ENCODE results near the gene VSTM2B. TPM values are rescaled to one million over a fixed set of nuclear protein-coding genes. Genes with fewer than 3 reads are reported as not detected.

Gene VSTM2B
- total RNA-seq, 1 experiment from 2014 or later = not detected

DNA sequence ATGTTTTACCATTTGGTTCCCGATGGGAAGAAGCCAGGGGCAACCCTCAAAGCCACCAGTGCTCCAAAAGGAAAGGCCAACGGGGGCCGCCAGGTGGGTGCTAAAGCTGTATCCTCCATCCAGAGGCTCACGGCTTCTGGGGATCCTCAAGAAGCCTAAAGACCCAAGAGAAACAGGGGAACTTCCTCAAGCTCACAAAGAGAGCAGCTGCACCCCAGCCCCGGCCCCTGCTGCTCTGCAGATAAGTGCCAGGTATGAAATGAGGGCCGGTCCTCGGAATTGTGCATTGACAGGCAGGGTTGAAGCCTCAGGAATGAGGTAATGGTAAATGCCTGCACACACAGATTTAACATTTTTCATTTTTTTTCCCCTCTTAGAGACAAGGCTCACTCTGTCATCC, 72.2 kb downstream of the VSTM2B start:
- intact Hi-C loops (cut with micrococcal nuclease; ENCODE audit: unreplicated experiment) = no loop called here
- CTCF ChIA-PET = no interaction called here
- H3K4me1 ChIP-seq (ENCODE audit: insufficient read depth, low read length, poor library complexity, severe bottlenecking) = no peaks in the 10 kb centered on the region
- no peak overlapping the region for H3K27ac ChIP-seq (ENCODE audit: low read depth, low read length, poor library complexity, severe bottlenecking)
- DNase-seq (ENCODE audit: low spot score) = no peak
- no peak overlapping the region for H3K4me3 ChIP-seq (ENCODE audit: low read depth, low read length, poor library complexity, severe bottlenecking)
- no TSS peak for BruUV-seq (replicated peaks)
- H3K9me3 ChIP-seq (ENCODE audit: low read depth, low read length, poor library complexity, severe bottlenecking) = no peaks in the 10 kb centered on the region
- POLR2A ChIA-PET (ENCODE audit: low non-redundant PET) = no interaction called here
- TF ChIP-seq EZH2 (IDR thresholded peaks at IDR 0.05; ENCODE audit: borderline replicate concordance, low read depth, low read length, poor library complexity, severe bottlenecking) (no peak), CTCF (conservative IDR thresholded peaks at IDR 0.05; ENCODE audit: low read depth, low read length) (no peak)
- H3K36me3 ChIP-seq (ENCODE audit: insufficient read depth, low read length, poor library complexity, severe bottlenecking) = no peaks in the 10 kb centered on the region
- peaks cover 60% of the 10 kb centered on the region for H3K27me3 ChIP-seq (replicated peaks; ENCODE audit: insufficient read depth, low read depth, low read length, poor library complexity)

GRCh38 chr19:29598496-29598895, 72.7 kb downstream of the VSTM2B start:
- intact Hi-C loops (cut with micrococcal nuclease; ENCODE audit: unreplicated experiment) = no loop called here
- H3K36me3 ChIP-seq (ENCODE audit: insufficient read depth, low read length, poor library complexity, severe bottlenecking) = no peaks in the 10 kb centered on the region
- BruUV-seq (replicated peaks) = no TSS peak
- no peak overlapping the region for H3K4me3 ChIP-seq (ENCODE audit: low read depth, low read length, poor library complexity, severe bottlenecking)
- TF ChIP-seq CTCF (conservative IDR thresholded peaks at IDR 0.05; ENCODE audit: low read depth, low read length) (no peak), EZH2 (IDR thresholded peaks at IDR 0.05; ENCODE audit: borderline replicate concordance, low read depth, low read length, poor library complexity, severe bottlenecking) (no peak)
- H3K9me3 ChIP-seq (ENCODE audit: low read depth, low read length, poor library complexity, severe bottlenecking) = no peaks in the 10 kb centered on the region
- no peaks in the 10 kb centered on the region for H3K4me1 ChIP-seq (ENCODE audit: insufficient read depth, low read length, poor library complexity, severe bottlenecking)
- POLR2A ChIA-PET (ENCODE audit: low non-redundant PET) = no interaction called here
- H3K27ac ChIP-seq (ENCODE audit: low read depth, low read length, poor library complexity, severe bottlenecking) = no peak overlapping the region
- DNase-seq (ENCODE audit: low spot score) = no peak
- H3K27me3 ChIP-seq (replicated peaks; ENCODE audit: insufficient read depth, low read depth, low read length, poor library complexity) = peaks cover 59% of the 10 kb centered on the region
- CTCF ChIA-PET = no interaction called here

GRCh38 chr19:29603308-29603707, 77.5 kb downstream of the VSTM2B start:
- no peak overlapping the region for H3K27ac ChIP-seq (ENCODE audit: low read depth, low read length, poor library complexity, severe bottlenecking)
- no peaks in the 10 kb centered on the region for H3K4me1 ChIP-seq (ENCODE audit: insufficient read depth, low read length, poor library complexity, severe bottlenecking)
- H3K36me3 ChIP-seq (ENCODE audit: insufficient read depth, low read length, poor library complexity, severe bottlenecking) = no peaks in the 10 kb centered on the region
- no peak for DNase-seq (ENCODE audit: low spot score)
- ChIA-PET POLR2A (ENCODE audit: low non-redundant PET) (interaction anchor here (0.6 kb wide), 1 partner anchor 27 kb away, joined by 4 read pairs; no protein-coding TSS in a partner anchor), CTCF (no interaction called here)
- H3K9me3 ChIP-seq (ENCODE audit: low read depth, low read length, poor library complexity, severe bottlenecking) = no peaks in the 10 kb centered on the region
- TF ChIP-seq CTCF (conservative IDR thresholded peaks at IDR 0.05; ENCODE audit: low read depth, low read length) (no peak), EZH2 (IDR thresholded peaks at IDR 0.05; ENCODE audit: borderline replicate concordance, low read depth, low read length, poor library complexity, severe bottlenecking) (no peak)
- no peak overlapping the region for H3K4me3 ChIP-seq (ENCODE audit: low read depth, low read length, poor library complexity, severe bottlenecking)
- intact Hi-C loops (cut with micrococcal nuclease; ENCODE audit: unreplicated experiment) = no loop called here
- H3K27me3 ChIP-seq (replicated peaks; ENCODE audit: insufficient read depth, low read depth, low read length, poor library complexity) = peaks cover 15% of the 10 kb centered on the region
- no TSS peak for BruUV-seq (replicated peaks)
